Measurements from ENCODE around the gene SSBP1. TPM values are rescaled to one million over a fixed set of nuclear protein-coding genes. Genes with fewer than 3 reads are reported as not detected.
A peak's percentile ranks its signal among the peaks of the same experiment; 100 is the strongest.

Gene SSBP1
- total RNA-seq, 1 experiment from 2014 or later, result 212 TPM

GRCh38 chr7:141704112-141704511 is 34.0 kb upstream of the SSBP1 start:
- no peak for DNase-seq
- H3K36me3 ChIP-seq, result no peaks in the 10 kb centered on the region
- H3K27me3 ChIP-seq, result no peaks in the 10 kb centered on the region
- H3K9me3 ChIP-seq, result no peaks in the 10 kb centered on the region
- H3K4me3 ChIP-seq, result no peak overlapping the region

GRCh38 chr7:141704741-141705140 is 33.4 kb upstream of the SSBP1 start:
- H3K27me3 ChIP-seq, result no peaks in the 10 kb centered on the region
- no peaks in the 10 kb centered on the region for H3K9me3 ChIP-seq
- peak; percentile 11 for DNase-seq
- no peak overlapping the region for H3K4me3 ChIP-seq
- no peaks in the 10 kb centered on the region for H3K36me3 ChIP-seq

GRCh38 chr7:141706239-141707064 is 31.7 kb upstream of the SSBP1 start:
- Histone ChIP-seq H3K27me3 (no peaks in the 10 kb centered on the region), H3K36me3 (no peaks in the 10 kb centered on the region), H3K4me3 (no peak overlapping the region), H3K9me3 (no peaks in the 10 kb centered on the region)
- no peak for DNase-seq

DNA sequence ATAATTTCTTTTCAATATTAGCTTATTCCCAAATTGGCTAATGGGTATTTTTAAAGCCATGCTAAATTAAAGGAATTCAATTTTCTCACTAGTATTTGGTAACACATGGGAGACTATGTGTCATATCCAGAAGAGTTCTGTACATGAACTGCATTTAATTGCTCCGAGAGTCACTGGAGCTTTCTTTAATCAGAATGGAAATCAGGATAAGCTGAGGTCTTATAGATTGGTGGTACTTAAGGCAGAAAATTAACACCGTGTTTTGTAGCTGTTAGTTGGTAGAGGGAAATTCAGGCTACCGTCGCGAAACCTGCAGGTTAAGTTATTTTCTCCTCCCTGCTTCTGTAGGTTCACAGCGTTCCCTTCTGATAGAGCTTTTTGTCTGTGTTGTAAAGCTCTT is 29.8 kb upstream of the SSBP1 start, which contains the start of gene WEE2:
Gene WEE2 (plus strand): TSS at position 3 of the 400 bp plus-strand sequence. CDS start 406 bp downstream, outside the sequence.
- no peaks in the 10 kb centered on the region for H3K36me3 ChIP-seq
- H3K4me3 ChIP-seq, result no peak within 1 kb of the TSS
- H3K9me3 ChIP-seq, result no peaks in the 10 kb centered on the region
- no peaks in the 10 kb centered on the region for H3K27me3 ChIP-seq
- no peak for DNase-seq

GRCh38 chr7:141709318-141709717 is 28.8 kb upstream of the SSBP1 start:
- no peak overlapping the region for H3K4me3 ChIP-seq
- DNase-seq, result no peak
- no peaks in the 10 kb centered on the region for H3K36me3 ChIP-seq
- H3K9me3 ChIP-seq, result no peaks in the 10 kb centered on the region
- H3K27me3 ChIP-seq, result no peaks in the 10 kb centered on the region

DNA sequence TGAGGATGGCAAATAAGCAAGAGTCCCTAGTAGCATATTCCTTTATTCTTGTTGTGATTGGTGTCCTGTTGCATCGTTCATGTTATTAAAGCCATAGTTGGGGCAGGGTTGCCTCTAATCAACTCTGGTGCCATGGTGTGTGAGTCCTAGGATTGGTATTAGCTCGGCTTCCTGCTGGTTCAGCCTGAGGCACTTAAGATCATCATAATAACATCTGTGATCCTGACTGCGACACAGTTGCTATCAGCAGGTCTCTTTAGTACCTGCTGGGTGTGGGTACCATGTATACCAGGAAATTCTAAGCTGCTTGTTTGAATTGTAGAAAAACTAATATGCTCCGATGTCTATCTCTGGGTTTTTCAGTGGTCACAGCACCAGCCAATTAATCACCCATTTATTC is 28.4 kb upstream of the SSBP1 start:
- Histone ChIP-seq H3K4me3 (no peak overlapping the region), H3K27me3 (no peaks in the 10 kb centered on the region), H3K9me3 (no peaks in the 10 kb centered on the region), H3K36me3 (no peaks in the 10 kb centered on the region)
- no peak for DNase-seq

DNA sequence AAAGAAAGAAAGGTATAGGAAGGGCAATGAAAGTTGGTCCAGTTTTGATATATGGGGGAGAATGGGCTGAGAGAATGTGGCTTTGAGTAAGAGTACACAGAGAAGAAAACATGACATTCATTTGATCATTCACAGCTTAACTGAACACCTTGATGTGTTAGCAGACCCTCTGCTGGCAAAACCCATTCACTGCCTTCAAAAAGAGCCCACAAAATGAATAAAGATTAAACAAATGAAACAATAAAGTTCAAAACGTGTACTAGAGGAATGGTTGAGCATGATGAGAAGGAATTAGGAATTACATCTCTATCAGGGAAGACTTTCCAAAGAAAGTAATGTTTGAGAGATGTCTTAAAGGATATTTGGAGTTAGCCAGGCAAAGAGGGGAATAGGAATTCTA is 27.9 kb upstream of the SSBP1 start:
- H3K4me3 ChIP-seq, result no peak overlapping the region
- H3K9me3 ChIP-seq, result no peaks in the 10 kb centered on the region
- no peak for DNase-seq
- H3K36me3 ChIP-seq, result no peaks in the 10 kb centered on the region
- H3K27me3 ChIP-seq, result no peaks in the 10 kb centered on the region

GRCh38 chr7:141712603-141713255 is 25.4 kb upstream of the SSBP1 start:
- no peak for DNase-seq
- H3K9me3 ChIP-seq, result no peaks in the 10 kb centered on the region
- H3K4me3 ChIP-seq, result no peak overlapping the region
- no peaks in the 10 kb centered on the region; the same call in 1 of the 2 replicates for H3K27me3 ChIP-seq
- H3K36me3 ChIP-seq, result no peaks in the 10 kb centered on the region

DNA sequence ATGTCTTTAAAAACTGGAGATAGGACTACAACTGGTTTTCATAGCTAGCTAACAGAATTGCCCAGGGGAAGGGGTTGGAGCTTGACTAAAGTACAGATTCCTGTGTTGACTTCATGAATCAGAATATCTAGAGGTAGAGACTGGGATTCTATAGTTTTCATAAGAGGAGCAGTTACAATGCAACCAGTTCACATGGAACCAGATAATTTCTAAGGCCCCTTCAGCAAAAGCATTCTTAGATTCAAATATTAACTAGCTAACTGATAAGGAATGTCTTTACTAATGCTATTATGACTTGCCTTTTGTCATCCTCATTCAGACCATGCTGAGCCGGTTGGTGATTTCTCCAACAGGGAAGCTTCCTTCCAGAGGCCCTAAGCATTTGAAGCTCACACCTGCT is 24.3 kb upstream of the SSBP1 start:
- no peak for DNase-seq
- Histone ChIP-seq H3K9me3 (no peaks in the 10 kb centered on the region), H3K36me3 (no peaks in the 10 kb centered on the region), H3K27me3 (no peaks in the 10 kb centered on the region; the same call in 1 of the 2 replicates), H3K4me3 (no peak overlapping the region)

DNA sequence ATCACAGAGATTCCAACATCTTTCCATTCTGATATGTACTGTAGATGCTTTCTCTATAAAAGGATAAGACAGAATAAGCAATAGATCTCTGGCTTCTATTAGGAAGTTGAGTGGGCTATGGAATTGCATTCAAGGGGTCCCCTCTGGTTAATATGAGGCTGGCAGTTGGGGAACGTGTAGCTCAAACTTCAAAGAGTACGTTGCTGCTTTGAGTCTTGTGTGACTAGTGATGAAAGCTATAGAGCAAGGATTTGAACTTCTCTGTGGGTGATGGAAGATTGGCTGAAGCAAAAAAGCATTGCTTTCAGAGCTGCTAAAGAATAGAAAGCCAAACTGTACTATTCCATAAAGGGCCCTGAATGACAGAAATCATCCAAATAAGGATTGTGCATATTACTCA is 23.6 kb upstream of the SSBP1 start:
- no peaks in the 10 kb centered on the region; the same call in 1 of the 2 replicates for H3K27me3 ChIP-seq
- no peaks in the 10 kb centered on the region for H3K9me3 ChIP-seq
- no peak overlapping the region for H3K4me3 ChIP-seq
- no peak for DNase-seq
- no peaks in the 10 kb centered on the region for H3K36me3 ChIP-seq

- no peaks in the 10 kb centered on the region for H3K36me3 ChIP-seq
- H3K4me3 ChIP-seq, result no peak overlapping the region
- no peak for DNase-seq
- H3K27me3 ChIP-seq, result no peaks in the 10 kb centered on the region; the same call in 1 of the 2 replicates
- no peaks in the 10 kb centered on the region for H3K9me3 ChIP-seq
Observed at GRCh38 chr7:141715018-141715417, 23.1 kb upstream of the SSBP1 start.

GRCh38 chr7:141715794-141716689 is 22.1 kb upstream of the SSBP1 start:
- Histone ChIP-seq H3K9me3 (no peaks in the 10 kb centered on the region), H3K36me3 (no peaks in the 10 kb centered on the region), H3K27me3 (no peaks in the 10 kb centered on the region; the same call in 1 of the 2 replicates), H3K4me3 (no peak overlapping the region)
- DNase-seq, result no peak

DNA sequence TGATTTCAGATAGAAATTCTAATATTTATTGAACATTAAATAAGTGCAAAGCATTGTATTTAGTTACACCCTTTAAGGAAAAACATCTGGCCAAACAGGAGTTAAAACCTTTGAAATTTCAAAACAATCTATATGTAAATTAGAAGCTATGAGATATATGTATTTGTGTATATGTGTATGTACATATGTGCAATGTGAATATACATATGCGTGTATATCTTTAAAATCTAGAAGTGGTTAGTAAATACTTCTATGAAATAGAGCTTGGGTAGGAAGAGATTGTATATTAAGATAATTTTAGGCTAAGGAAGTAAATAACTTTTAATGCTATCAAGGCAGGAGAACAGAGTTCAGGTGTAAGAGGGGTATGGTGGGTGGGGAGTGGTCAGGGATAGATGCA is 20.7 kb upstream of the SSBP1 start:
- DNase-seq, result no peak
- Histone ChIP-seq H3K27me3 (no peaks in the 10 kb centered on the region; the same call in 1 of the 2 replicates), H3K9me3 (no peaks in the 10 kb centered on the region)

DNA sequence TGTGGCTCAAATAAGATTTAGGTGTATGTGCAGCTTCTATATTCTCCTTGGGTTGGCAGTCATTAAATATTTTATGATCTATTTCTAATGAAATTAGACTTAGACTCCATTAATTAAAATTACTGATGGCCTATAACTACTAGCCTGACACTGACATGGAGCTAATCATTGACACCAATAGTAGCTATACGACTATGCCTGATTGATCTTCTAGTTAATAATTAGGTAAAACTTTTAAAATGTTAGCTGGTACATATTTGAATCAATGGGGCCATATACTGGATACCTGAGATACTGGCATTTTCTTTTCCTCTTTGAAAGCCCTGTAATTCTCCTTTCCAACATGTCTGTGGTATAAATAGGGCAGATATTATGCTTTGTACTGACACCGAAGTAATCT is 15.6 kb upstream of the SSBP1 start:
- Histone ChIP-seq H3K9me3 (no peaks in the 10 kb centered on the region), H3K27me3 (no peaks in the 10 kb centered on the region)
- DNase-seq, result no peak

More for the DNA sequence above, 20.7 kb upstream of the SSBP1 start:
- H3K4me3 ChIP-seq, result no peak overlapping the region
- no peaks in the 10 kb centered on the region for H3K36me3 ChIP-seq

GRCh38 chr7:141729020-141729419 is 9.1 kb upstream of the SSBP1 start:
- Histone ChIP-seq H3K36me3 (no peaks in the 10 kb centered on the region), H3K9me3 (no peaks in the 10 kb centered on the region), H3K4me3 (no peak overlapping the region), H3K27me3 (no peaks in the 10 kb centered on the region)
- no peak for DNase-seq

More for the DNA sequence above, 15.6 kb upstream of the SSBP1 start:
- no peaks in the 10 kb centered on the region for H3K36me3 ChIP-seq
- H3K4me3 ChIP-seq, result no peak overlapping the region

GRCh38 chr7:141731476-141732149 is 6.5 kb upstream of the SSBP1 start:
- Histone ChIP-seq H3K9me3 (no peaks in the 10 kb centered on the region), H3K36me3 (no peaks in the 10 kb centered on the region), H3K4me3 (no peak overlapping the region), H3K27me3 (no peaks in the 10 kb centered on the region)
- DNase-seq, result no peak
